ENCODE measurements around the gene DUS3L.

DUS3L gene

DNA sequence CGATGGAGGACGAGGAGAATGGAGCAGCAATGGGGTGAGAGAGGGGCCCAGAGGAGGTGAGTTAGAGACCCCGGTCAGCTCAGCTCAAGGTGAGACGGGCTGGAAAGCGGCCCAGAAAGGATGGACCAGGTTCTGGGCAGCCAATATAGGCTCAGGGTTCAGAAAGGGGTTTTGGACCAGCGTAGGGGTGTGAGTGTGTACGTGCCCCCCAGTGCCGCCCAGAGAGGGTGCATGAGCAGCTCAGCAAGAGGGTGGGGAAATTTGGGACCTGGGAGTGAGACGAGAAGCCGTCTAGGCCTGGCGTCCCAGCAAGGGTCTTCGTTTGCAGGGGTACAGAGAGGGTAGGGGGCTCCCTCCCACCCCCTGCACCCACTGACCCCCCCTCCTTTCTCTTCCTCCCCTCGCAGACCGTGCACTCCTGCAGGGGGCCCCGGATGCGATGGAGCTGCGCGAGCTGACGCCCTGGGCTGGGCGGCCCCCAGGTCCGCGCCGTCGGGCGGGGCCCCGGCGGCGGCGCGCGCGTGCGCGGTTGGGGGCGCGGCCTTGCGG is 36.5 kb upstream of the DUS3L start:
- Mint-ChIP-seq H3K27ac (peak overlapping the region; percentile 91), H3K4me3 (peak overlapping the region; percentile 77), H3K9me3 (no peaks in the 10 kb centered on the region), H3K36me3 (ENCODE audit: low read depth) (peaks cover 6% of the 10 kb centered on the region), H3K27me3 (peaks cover 37% of the 10 kb centered on the region), H3K4me1 (ENCODE audit: low read depth) (peaks cover 28% of the 10 kb centered on the region)
- intact Hi-C loops (cut with micrococcal nuclease) = no loop called here

DNA sequence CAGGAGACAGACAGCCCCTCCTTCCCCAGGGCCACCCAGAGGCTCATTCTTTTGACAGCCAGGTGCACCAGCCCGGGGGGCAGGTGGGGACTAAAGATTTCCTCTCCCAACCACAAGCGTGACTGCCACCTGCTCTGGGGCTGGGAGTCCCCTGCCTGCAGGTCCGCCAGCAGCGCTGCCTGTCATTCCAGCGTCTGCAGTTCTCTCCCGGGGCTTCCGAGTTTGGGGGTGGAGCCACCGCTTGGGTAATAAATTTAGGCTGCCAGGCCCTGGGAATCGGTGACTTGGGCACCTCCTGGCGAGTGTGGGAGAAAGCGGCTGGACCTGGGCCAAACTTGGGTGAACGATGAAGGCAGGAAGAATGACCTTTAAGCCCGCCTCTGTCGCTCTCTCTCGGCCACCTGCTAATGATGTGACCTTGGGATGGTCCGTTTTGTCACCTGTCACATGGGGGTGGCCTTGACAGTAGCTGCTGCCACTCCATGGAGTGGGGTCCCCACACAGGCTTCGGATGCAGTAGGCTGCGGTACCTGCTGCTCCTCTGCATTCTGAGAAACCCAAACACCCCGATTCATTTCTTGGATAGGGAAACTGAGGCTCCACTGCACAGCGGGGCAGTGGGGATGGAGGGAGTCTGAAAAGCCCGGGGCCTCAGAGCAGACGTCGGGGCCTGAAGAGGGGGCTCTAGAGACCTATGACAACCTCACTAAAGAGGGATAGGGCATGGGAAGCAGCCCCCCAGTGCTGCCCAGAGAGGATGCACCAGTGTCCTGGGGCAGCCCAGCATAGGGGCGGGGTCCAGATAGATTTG is 35.8 kb upstream of the DUS3L start:
- Mint-ChIP-seq H3K36me3 (ENCODE audit: low read depth) (peaks cover 6% of the 10 kb centered on the region), H3K9me3 (no peaks in the 10 kb centered on the region), H3K4me3 (peak overlapping the region; percentile 77), H3K4me1 (ENCODE audit: low read depth) (peaks cover 28% of the 10 kb centered on the region), H3K27me3 (peaks cover 34% of the 10 kb centered on the region), H3K27ac (peak overlapping the region; percentile 91)
- intact Hi-C loops (cut with micrococcal nuclease) = no loop called here

DNA sequence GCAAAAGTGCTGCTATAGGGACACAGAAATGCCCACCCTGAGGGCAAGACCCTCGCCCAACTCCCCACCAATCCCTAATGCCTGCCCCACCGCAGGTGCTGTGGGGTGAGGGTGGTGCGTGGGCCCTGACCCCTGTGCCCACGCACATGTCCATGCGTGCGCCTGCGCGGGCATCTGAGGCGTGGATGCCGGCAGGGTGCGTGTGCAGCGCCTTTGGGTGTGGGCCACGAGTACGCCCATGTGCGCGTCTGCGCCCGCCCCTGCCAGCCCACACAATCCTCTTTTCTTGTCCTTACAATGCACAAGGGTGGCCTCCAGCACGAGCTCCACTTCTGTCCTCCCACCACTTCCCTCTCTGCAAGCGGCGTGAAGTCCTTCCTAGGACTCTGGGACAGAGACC is 34.2 kb upstream of the DUS3L start:
- Mint-ChIP-seq H3K9me3 (no peaks in the 10 kb centered on the region), H3K36me3 (ENCODE audit: low read depth) (peaks cover 6% of the 10 kb centered on the region), H3K27ac (no peak overlapping the region), H3K4me1 (ENCODE audit: low read depth) (peaks cover 28% of the 10 kb centered on the region), H3K4me3 (no peak overlapping the region), H3K27me3 (peaks cover 36% of the 10 kb centered on the region)
- intact Hi-C loops (cut with micrococcal nuclease) = no loop called here

DNA sequence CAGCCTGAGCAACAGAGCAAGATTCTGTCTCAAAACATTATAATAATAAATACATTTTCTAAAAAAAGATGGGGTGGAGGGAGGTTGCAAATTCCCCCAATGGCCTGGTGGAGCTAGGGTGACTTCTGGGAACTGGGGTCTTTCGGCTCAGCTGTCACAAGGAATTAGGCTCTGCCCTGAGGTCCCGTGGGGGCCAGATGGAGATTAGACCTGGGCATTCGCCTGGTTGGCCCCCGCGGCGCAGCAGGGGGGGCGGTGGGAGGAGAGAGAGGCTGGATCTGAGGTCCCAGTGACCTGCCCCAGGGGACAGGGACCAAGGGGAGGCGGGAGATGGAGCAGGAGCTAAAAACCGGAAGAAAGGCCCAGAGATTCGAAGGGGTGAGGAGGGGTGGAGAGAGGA is 33.8 kb upstream of the DUS3L start:
- Mint-ChIP-seq H3K27ac (no peak overlapping the region), H3K27me3 (peaks cover 32% of the 10 kb centered on the region), H3K4me1 (ENCODE audit: low read depth) (peaks cover 28% of the 10 kb centered on the region), H3K4me3 (no peak overlapping the region), H3K36me3 (ENCODE audit: low read depth) (peaks cover 6% of the 10 kb centered on the region), H3K9me3 (no peaks in the 10 kb centered on the region)
- intact Hi-C loops (cut with micrococcal nuclease) = no loop called here

DNA sequence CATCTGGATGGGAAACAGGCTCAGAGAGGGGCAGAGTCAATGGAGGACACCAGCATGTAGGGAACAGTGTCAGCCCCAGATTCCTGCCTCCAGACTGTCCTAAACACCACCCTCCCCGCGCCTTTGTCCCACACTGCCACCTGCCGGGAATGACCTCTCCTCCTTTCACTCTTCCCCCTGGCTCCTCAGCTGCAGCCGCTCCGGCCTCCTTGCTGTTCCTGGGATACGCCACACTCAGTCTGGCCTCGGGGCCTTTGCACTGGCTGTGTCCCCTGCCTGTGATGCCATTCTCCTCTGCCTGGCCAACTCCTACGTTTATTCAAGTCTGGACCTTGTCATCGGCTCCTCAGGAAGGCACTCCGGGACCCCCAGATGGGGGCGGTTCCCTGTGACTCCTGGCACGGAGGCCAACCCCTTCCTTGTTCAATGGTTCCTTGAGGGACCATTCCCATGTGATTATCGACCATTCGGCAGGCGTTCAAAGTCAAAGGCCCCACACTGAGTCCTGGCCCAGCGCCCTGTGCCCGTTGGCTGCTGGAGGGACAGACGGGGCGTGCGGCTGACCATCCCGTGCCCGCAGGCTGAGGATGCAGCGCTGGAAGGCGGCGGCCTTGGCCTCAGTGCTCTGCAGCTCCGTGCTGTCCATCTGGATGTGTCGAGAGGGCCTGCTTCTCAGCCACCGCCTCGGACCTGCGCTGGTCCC is 32.8 kb upstream of the DUS3L start:
- intact Hi-C loops (cut with micrococcal nuclease) = no loop called here
- peaks cover 27% of the 10 kb centered on the region for H3K4me1 Mint-ChIP-seq (ENCODE audit: low read depth)

DNA sequence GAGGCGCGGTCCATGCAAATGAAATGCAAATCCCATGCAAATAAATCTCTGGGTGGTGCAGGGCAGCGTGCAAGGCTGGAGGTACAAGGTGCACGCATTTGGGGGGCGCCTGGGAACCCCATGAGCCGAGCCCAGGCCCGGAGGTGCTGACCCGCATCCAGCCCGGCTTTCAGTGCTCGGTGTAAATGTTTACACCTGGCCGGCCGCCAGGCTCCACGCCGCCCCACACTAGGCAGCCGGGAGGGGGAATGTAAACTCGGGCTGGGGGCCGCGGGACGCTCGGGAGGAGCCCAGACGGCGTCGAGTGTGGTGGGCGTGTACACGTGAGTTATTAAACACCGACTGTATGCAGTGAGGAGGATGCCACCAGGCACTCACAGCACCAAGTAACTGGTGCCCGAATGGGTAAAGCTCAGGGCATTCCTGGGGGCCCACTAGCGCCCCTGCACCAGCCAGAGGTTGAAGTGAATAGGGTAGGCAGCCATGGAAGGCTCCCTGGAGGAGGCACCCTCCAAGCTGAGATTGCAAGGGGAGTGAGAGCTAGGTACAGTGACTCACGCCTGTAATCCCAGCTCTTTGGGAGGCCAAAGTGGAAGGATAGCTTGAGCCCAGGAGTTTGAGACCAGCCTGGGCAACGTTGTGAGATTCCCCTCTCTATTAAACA is 31.4 kb upstream of the DUS3L start:
- Mint-ChIP-seq H3K27me3 (peaks cover 22% of the 10 kb centered on the region), H3K4me1 (ENCODE audit: low read depth) (peaks cover 18% of the 10 kb centered on the region), H3K9me3 (no peaks in the 10 kb centered on the region), H3K36me3 (ENCODE audit: low read depth) (no peaks in the 10 kb centered on the region), H3K4me3 (no peak overlapping the region), H3K27ac (no peak overlapping the region)
- intact Hi-C loops (cut with micrococcal nuclease) = no loop called here

More for the DNA sequence above, 32.8 kb upstream of the DUS3L start:
- H3K27ac Mint-ChIP-seq = no peak overlapping the region
- peaks cover 26% of the 10 kb centered on the region for H3K27me3 Mint-ChIP-seq
- H3K36me3 Mint-ChIP-seq (ENCODE audit: low read depth) = peaks cover 6% of the 10 kb centered on the region
- no peaks in the 10 kb centered on the region for H3K9me3 Mint-ChIP-seq
- no peak overlapping the region for H3K4me3 Mint-ChIP-seq

DNA sequence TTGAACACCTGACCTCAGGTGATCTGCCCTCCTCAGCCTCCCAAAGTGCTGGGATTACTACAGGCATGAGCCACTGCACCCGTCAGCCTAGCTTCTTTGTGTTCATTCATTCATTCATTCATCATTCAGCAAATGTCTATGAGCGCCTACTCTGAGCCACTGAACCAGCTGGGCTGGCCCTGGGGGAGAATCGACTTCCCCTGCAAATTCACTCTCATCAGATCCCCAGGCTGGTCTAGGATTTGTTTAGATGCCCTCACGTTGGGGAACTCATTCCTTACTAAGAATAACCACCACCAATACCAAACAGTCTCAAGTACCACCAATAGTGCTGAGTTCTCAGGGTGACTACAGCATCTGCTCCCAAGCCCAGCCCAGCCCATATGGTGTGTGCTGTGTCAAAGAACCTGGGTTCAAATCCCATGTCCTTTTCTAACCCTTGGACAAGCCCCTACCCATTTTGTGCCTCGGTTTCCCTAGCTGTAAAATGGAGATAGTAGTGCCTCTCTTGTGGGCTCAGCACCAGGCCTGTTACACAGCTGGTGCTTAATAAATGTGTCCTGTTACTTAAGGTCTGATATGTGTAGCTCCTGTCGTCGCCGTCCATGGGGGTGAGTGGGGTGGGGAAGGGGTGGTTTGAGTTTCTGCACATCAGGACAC is 30.7 kb upstream of the DUS3L start:
- Mint-ChIP-seq H3K36me3 (ENCODE audit: low read depth) (no peaks in the 10 kb centered on the region), H3K4me3 (no peak overlapping the region), H3K27ac (no peak overlapping the region), H3K27me3 (peaks cover 21% of the 10 kb centered on the region), H3K9me3 (no peaks in the 10 kb centered on the region), H3K4me1 (ENCODE audit: low read depth) (peaks cover 11% of the 10 kb centered on the region)
- intact Hi-C loops (cut with micrococcal nuclease) = no loop called here

DNA sequence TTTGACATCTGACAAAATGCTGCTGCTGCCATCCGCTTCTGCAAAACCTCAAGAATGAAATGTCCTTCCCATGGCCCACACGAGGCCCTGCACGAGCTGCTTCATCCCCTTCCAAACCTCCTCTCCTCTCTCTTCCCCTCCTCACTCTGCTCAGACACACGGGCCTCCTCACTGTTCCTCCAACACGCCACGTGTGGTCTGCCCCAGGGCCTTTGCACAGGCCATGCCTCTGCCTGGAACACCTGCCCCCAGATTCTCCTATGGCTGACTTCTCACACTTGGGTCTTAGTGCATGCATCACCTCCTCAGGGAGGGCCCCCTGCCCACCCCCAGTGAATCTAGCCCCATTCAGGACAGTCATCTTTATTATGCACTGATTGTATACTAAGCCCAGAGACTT is 29.8 kb upstream of the DUS3L start:
- no peaks in the 10 kb centered on the region for H3K9me3 Mint-ChIP-seq
- no peaks in the 10 kb centered on the region for H3K36me3 Mint-ChIP-seq (ENCODE audit: low read depth)
- intact Hi-C loops (cut with micrococcal nuclease) = no loop called here
- peaks cover 8% of the 10 kb centered on the region for H3K4me1 Mint-ChIP-seq (ENCODE audit: low read depth)
- H3K4me3 Mint-ChIP-seq = no peak overlapping the region
- H3K27ac Mint-ChIP-seq = no peak overlapping the region
- peaks cover 19% of the 10 kb centered on the region for H3K27me3 Mint-ChIP-seq

DNA sequence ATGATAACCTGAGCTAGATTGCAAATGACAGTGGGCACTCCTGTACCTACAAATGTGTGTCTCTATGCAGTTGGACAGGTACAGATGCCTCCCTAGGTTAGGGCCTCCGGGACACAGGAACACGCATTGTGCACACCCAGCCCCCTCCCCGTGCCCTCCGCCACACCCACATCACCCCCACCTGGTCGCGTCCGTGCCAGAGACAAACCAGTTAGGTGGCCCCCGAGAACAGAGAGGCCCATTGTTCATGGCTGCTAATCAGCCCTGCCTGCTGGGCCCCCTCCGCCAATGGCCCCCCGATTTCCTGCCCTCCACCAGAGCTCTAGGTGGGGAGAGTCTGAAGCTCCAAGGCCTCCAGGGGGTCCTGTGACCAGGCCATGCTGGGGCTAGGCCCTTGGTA is 27.6 kb upstream of the DUS3L start:
- no peaks in the 10 kb centered on the region for H3K36me3 Mint-ChIP-seq (ENCODE audit: low read depth)
- intact Hi-C loops (cut with micrococcal nuclease) = no loop called here
- H3K4me3 Mint-ChIP-seq = no peak overlapping the region
- no peaks in the 10 kb centered on the region for H3K9me3 Mint-ChIP-seq
- H3K27me3 Mint-ChIP-seq = peaks cover 24% of the 10 kb centered on the region
- no peaks in the 10 kb centered on the region for H3K4me1 Mint-ChIP-seq (ENCODE audit: low read depth)
- H3K27ac Mint-ChIP-seq = no peak overlapping the region

DNA sequence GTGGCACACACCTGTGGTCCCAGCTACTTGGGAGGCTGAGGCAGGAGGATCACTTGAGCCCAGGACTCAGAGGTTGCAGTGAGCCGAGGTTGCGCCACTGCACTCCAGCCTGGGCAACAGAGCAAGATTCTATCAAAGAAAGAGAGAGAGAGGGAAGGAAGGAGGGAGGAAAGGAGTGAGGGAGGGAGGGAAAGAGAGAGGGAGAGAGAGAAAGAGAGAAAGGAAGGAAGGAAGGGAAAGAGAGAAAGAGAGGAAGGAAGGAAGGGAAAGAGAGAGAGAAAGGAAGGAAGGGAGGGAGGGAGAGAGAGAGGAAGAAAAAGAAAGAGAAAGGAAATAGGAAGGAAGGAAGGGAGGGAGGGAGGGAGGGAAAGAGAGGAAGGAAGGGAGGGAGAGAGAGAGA is 26.3 kb upstream of the DUS3L start:
- intact Hi-C loops (cut with micrococcal nuclease) = no loop called here
- H3K4me1 Mint-ChIP-seq (ENCODE audit: low read depth) = no peaks in the 10 kb centered on the region
- H3K9me3 Mint-ChIP-seq = no peaks in the 10 kb centered on the region
- H3K4me3 Mint-ChIP-seq = no peak overlapping the region
- no peaks in the 10 kb centered on the region for H3K36me3 Mint-ChIP-seq (ENCODE audit: low read depth)
- peaks cover 20% of the 10 kb centered on the region for H3K27me3 Mint-ChIP-seq
- H3K27ac Mint-ChIP-seq = no peak overlapping the region

DNA sequence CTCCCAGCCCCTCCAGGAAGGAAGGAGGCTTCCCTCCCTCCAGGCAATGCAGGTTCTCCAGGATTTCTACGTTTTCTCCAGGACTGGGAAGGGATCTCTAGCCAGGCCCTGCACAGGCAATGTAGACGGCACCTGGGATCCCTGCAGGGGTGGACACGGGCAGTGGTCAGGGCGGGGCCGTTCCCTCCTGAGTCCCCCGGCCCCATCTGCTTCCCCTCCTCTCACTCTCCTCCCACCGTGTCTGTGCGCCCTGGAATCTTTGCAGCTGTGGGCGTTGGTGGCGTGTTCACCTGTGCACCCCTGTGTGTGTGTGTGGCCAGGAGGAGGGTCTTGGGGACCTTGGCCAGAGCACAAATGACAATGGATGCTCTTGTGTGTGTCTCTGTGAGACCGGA is 23.9 kb upstream of the DUS3L start:
- Mint-ChIP-seq H3K4me3 (no peak overlapping the region), H3K9me3 (no peaks in the 10 kb centered on the region), H3K36me3 (ENCODE audit: low read depth) (no peaks in the 10 kb centered on the region), H3K4me1 (ENCODE audit: low read depth) (no peaks in the 10 kb centered on the region), H3K27me3 (peaks cover 17% of the 10 kb centered on the region), H3K27ac (no peak overlapping the region)
- intact Hi-C loops (cut with micrococcal nuclease) = no loop called here

DNA sequence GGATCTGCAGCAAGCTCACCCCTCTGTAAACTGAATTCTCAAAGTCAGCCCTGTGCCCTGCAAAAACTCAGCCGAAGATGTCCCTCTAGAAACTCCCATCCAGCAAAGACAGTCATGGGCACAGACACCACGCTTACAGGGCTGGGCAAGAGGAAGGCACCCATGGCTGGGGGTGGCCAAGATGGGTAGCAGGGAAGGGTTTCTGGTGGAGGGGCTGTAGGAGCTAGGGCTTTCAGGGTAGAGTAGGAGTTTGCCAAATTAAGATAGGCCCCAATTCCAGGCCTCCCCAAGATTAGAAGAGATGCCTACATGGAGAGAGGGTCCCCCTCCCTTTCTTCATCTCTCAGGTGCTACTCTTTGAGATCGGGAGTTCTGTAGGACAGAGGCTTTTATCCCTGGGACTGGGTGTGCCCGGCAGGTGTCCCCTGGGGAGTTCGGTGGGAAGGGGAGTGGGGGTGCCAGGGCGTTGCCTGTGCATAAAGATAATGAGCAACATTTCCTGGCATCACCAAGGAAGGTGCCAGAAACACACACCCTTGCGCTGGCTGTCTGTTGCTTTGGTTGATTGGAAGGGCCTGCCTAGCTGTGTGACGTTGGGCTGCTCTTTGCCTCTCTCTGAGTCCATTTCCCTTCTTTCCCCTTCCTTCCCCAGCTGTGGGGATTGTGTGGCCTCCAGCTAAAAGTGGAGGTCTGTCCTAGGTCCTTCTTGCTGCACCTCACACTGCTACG is 23.3 kb upstream of the DUS3L start:
- no peak overlapping the region for H3K27ac Mint-ChIP-seq
- intact Hi-C loops (cut with micrococcal nuclease) = no loop called here
- no peaks in the 10 kb centered on the region for H3K9me3 Mint-ChIP-seq

DNA sequence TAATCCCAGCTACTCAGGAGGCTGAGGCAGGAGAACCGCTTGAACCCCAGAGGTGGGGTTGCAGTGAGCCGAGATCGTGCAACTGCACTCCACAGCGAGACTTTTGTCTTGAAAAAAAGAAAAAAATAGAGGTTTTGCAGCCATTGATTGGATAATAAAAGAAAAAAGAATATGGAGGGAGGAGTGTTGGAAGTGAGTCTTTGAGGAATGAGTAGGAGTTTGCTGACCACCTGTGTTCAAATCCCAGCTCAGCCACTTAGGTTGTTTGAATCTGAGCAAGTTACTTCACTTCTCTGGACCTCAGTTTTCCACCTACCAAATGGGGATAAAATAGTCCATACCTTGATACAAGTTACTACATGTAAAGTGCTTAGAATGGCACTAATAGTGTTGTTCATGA is 20.2 kb upstream of the DUS3L start:
- intact Hi-C loops (cut with micrococcal nuclease) = no loop called here
- Mint-ChIP-seq H3K4me1 (ENCODE audit: low read depth) (peaks cover 9% of the 10 kb centered on the region), H3K9me3 (no peaks in the 10 kb centered on the region), H3K27me3 (peaks cover 31% of the 10 kb centered on the region), H3K36me3 (ENCODE audit: low read depth) (no peaks in the 10 kb centered on the region), H3K4me3 (no peak overlapping the region), H3K27ac (no peak overlapping the region)

More for the DNA sequence above, 23.3 kb upstream of the DUS3L start:
- Mint-ChIP-seq H3K4me3 (no peak overlapping the region), H3K4me1 (ENCODE audit: low read depth) (no peaks in the 10 kb centered on the region), H3K27me3 (peaks cover 15% of the 10 kb centered on the region), H3K36me3 (ENCODE audit: low read depth) (no peaks in the 10 kb centered on the region)
